Measurements from ENCODE around the gene SLC26A2.
"Not testable (repeated sequence)": the region's sequence is repeated elsewhere in the genome, so short reads cannot be mapped to it uniquely, and the experiment has no call there.

SLC26A2 gene

GRCh38 chr5:150007050-150007449, 46.5 kb downstream of the SLC26A2 start:
- FAIRE-seq = no peak

- FAIRE-seq = no peak
These were observed 49.3 kb downstream of the SLC26A2 start for GRCh38 chr5:150009671-150010387.

GRCh38 chr5:150013931-150014330, 53.4 kb downstream of the SLC26A2 start:
- FAIRE-seq = no peak

GRCh38 chr5:150014456-150014855, 53.9 kb downstream of the SLC26A2 start:
- FAIRE-seq = no peak

GRCh38 chr5:150015415-150015814, 54.9 kb downstream of the SLC26A2 start:
- FAIRE-seq = no peak

- FAIRE-seq = peak; percentile 3
These were observed 56.0 kb downstream of the SLC26A2 start for GRCh38 chr5:150016537-150016936.

GRCh38 chr5:150017226-150018005, 56.9 kb downstream of the SLC26A2 start:
- no peak for FAIRE-seq

- no peak for FAIRE-seq
These were observed 59.7 kb downstream of the SLC26A2 start for GRCh38 chr5:150020249-150020648.

GRCh38 chr5:150021491-150022157, 61.1 kb downstream of the SLC26A2 start:
- no peak for FAIRE-seq

- FAIRE-seq = no peak
These were observed 61.6 kb downstream of the SLC26A2 start for GRCh38 chr5:150022158-150022531.

- no peak for FAIRE-seq
These were observed 62.1 kb downstream of the SLC26A2 start for GRCh38 chr5:150022681-150023080.

- FAIRE-seq = no peak
These were observed 62.6 kb downstream of the SLC26A2 start for GRCh38 chr5:150023136-150023535.

- FAIRE-seq = no peak
These were observed 63.9 kb downstream of the SLC26A2 start for GRCh38 chr5:150024346-150024984.

- FAIRE-seq = no peak
These were observed 66.2 kb downstream of the SLC26A2 start for GRCh38 chr5:150026682-150027172.

- FAIRE-seq = not testable (repeated sequence)
These were observed 67.5 kb downstream of the SLC26A2 start for GRCh38 chr5:150028047-150028446.

- no peak for FAIRE-seq
These were observed 72.8 kb downstream of the SLC26A2 start for GRCh38 chr5:150033334-150033733.

- FAIRE-seq = no peak
These were observed 74.1 kb downstream of the SLC26A2 start for GRCh38 chr5:150034662-150035061.

GRCh38 chr5:150035139-150035895, 74.8 kb downstream of the SLC26A2 start:
- FAIRE-seq = no peak

- no peak for FAIRE-seq
These were observed 76.0 kb downstream of the SLC26A2 start for GRCh38 chr5:150036513-150036912.
